NCI-H226 (cell line): ENCODE results near the gene VSIG10L.
A peak's percentile ranks its signal among the peaks of the same experiment; 100 is the strongest.

ENCODE experiments used
- DNase-seq: peaks from one replicate; pipeline ENCODE4 v3.0.0-alpha.2; 2015

Gene VSIG10L

DNA sequence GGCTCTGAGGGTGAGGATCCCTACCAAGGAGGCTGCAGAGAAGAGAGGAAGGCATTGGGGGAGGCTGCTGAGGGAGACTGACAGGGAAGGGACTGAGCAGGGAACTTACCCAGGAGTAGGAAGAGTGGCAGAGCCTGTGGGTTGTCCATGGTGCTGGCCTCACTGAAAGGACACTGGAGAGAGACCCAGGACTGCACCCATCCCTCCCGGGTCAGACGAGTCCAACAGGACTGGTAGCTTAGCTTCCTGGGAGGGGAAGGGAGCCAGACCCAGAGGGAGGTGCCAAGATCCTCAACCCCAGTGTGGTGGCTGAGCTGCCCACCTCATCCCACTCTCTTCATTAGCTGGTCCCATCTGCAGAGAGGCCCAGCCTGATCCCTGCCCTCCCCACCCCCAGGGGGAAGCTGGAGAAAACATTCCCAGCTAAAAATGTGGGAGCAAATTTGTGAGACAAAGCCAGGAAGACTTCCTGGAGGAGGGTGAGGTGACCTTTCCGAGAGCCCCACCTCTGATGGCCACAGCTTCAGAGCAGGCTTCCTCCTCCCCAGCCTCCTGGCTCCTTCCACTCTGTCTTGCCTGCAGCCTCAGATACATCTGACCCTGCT is at the start of gene VSIG10L:
TSS of gene VSIG10L (minus strand) at position 164 of the 605 bp plus-strand sequence. CDS start at position 149, 15 bp downstream.
- no peak for DNase-seq

DNA sequence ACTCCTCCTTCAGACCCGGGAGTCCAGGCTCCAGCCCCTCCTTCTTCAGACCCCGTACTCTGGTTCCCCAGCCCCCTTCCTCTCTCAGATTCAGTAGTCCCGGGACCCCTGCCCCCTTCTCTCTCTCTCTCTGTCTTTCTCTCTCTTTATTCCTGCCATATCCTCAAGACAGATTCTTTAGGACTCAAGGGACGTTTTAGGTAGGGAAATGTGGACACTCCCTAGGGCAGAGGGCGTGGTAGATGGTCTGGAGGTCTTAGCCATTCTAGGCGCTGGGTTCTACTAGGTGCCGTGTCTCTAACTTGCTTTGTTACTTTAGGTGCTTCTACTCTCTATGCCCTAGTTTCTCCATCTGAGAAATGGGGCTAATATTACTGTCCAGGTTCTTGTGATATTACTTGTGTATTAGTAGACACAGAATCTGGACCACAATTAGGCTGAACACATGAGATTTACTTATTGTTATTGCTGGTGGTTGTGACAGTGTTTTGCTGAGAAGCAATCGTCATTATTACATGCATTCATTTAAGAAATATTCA is 49.2 kb upstream of the VSIG10L start:
- DNase-seq, result no peak

DNA sequence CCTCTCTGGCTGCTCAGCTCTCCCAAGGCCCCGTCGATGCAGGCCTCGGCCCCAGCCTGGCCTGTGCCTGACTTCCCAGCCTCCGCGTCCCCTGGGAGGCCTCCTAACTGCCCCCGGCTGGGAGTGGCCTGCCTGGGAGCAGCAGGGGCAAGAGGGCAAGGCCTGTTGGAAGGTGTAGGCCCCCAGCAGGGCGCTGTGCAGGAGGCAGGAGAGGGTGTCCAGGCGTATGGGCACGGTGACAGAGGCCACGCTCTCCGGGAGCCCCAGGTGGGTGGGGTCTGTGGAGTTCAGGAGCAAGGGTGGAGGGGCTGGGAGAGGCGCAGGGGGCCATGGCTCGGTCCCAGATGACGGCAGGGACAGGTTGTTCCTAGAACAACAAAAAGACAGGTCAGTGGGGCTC is 47.2 kb upstream of the VSIG10L start:
- DNase-seq, result no peak

DNA sequence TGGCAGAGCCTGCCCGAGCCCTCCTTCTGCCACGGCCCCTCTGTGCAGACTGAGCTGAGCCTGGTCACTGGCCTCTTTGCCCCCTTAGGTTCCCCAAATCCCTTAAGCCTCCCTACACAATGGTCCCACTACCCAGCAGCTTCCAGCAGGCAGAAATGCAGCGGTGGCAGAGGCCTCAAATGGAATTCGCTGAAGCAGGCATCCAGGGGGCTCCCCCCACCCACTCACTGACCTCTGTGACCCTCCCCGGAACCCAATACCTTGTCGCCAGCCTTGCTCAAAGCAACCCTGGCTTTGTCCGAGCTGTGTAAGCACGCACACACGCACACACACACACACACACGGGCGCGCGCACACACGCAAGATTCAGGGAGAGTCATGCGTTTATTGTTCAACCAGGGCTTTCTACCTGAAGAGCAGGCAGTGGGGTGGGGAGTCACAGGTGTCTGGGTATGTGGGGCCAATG is 46.0 kb upstream of the VSIG10L start, which contains the start of gene LIM2:
TSS of gene LIM2 (minus strand) at position 51 of the 466 bp plus-strand sequence. CDS start 531 bp downstream, outside the sequence.
- DNase-seq, result no peak

DNA sequence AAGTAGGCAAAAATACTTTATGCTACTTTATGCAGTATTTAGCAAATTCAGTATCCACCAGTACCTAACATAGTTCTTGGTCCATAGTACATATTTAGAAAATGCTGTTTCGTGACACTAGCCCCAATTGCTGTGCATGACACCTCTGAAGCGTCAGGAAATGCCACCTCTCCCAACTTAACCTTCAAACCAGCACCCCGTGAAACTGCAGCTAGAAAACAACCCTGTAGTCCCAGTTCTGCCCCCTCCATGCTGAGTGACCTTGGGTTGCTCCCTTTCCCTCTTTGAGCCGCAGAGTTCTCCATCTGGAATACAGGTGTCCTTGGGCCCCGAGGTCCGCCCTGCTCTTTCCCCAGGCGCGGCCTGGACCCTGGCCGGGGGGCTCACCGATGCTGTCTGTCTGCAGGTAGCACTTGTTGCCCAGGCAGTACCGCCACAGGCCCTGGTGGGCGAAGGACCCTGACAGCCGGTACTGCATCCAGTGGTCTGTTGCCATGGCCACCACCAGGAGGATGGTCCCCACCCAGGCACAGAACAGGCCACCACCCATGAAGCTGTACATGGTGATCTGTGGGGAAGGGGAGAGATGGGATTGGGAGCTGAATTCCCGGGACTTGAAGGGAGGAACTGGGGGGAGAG is 45.1 kb upstream of the VSIG10L start:
- DNase-seq, result no peak

DNA sequence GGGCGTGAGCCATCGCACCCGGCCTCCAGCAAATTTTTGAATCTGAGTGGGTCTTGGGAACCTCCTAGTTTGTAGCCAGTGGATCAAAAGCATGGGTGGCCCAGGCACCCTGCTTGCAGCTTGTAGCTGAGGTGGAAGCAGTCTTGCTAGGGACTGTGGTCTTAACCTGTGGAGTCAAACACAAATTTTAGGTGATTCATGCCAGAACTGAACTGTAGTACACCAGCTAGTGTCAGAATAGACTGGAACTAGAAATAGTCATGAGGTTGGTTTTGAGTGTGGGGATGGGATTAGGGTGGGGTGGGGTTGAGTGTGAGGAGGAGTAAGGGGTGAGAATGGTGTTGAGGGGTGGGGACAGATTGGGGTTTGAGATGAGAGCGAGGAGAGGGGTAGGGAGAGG is 40.1 kb upstream of the VSIG10L start:
- no peak for DNase-seq

DNA sequence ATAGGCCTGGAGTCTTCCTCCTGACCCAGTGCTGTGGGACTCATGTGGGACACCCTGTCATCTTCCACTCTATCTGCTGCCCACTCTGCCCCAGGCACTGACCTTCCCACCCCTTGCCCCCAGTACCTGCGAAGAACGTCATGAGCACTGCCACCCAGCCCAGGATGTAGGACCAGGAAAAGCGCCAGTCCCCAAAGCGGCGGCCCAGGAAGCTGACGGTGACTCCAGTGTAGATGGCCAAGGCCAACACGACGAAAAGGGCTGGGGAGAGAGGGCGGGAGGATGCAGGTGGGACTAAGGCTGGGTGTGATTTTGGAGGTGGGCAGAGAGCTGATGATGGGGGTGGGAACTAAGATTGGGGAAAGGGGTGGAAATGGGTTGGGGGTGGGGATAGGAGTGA is 38.4 kb upstream of the VSIG10L start:
- DNase-seq, result no peak

DNA sequence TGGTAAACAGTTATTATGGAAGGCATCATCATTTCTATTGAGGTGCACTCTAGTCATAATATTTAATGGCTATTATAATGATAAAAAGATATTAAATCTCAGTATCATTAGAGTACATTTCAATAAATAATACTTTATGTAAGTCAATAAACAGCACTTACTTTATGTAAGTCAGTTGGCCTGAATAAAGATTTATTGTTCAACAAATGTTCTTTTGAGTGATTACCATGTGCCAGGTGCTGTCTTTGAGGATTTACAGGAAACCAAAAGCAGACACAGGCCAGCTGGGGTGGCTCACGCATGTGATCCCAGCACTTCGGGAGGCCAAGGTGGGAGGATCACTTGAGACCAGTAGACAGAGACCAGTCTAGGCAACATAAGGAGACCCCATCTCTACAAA is 35.5 kb upstream of the VSIG10L start:
- DNase-seq, result no peak

DNA sequence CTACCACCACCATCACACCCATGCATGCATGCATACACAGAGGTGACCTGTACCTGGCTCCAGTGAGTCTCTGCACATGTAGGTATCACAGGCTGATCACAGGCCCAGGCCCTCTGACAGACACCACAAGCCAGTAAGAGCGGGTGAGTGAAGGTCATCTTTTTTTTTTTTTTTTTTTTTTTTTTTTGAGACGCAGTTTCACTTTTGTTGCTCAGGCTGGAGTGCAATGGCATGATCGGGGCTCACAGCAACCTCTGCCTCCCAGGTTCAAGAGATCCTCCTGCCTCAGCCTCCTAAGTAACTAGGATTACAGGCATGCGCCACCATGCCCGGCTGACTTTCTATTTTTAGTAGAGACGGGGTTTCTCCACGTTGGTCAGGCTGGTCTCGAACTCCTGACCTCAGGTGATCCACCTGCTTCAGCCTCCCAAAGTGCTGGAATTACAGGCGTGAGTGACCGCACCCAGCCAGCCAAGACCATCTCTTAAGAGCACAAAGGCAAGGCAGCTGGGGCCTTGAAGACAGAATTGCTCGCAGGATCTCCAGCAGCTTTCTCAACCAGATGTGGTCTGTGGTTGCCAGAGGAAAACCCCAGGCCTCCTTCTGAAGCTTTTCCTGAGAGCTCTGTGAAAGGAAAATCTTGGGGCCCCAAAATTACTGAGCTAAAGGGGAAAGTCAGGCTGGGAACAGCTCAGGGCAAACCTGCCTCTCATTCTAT is 33.7 kb upstream of the VSIG10L start:
- no peak for DNase-seq

DNA sequence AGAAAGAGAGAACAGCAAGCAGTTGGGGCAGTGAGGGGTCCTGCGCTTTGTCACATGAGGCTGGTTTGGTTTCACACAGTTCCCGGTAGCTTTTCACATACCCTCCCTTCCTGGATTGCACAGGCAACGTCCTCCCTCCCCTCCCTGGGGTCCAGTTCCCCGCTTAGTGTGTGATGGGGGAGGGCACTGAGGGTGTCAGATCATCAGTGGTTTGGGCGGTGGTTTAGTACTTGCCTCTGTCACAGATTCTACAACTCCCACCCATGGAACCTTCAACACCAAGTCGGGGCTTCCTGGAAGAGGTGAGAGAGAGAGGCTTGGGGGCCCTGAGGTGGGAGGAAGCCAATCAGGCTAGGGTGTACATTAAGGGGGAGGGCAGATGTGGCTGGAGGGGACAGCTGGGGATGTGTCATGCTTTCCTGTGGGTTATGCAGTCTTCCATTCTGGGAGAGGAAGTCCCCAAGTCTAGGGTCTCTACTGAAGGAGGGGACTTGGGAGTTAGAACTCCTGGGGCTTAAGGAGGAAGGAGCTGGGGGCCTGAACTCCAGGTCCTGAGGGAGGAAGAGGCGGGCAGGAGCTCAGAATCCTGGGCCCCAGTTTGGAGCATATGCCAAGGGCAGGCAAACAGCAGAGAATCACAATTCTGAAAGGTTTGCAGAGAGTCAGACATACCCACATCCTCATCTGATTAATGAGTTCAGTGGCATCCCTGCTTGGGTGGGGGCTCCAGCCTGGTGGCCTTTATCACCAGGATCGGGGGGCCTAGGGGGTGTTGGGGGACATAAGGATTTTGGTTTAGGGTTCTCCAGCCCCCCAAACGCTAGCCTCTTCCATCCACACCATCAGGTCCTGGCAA is 30.9 kb upstream of the VSIG10L start, which contains the start of gene NKG7:
TSS of gene NKG7 (minus strand) at position 6 of the 856 bp plus-strand sequence. CDS start 119 bp downstream, outside the sequence.
- DNase-seq, result no peak

DNA sequence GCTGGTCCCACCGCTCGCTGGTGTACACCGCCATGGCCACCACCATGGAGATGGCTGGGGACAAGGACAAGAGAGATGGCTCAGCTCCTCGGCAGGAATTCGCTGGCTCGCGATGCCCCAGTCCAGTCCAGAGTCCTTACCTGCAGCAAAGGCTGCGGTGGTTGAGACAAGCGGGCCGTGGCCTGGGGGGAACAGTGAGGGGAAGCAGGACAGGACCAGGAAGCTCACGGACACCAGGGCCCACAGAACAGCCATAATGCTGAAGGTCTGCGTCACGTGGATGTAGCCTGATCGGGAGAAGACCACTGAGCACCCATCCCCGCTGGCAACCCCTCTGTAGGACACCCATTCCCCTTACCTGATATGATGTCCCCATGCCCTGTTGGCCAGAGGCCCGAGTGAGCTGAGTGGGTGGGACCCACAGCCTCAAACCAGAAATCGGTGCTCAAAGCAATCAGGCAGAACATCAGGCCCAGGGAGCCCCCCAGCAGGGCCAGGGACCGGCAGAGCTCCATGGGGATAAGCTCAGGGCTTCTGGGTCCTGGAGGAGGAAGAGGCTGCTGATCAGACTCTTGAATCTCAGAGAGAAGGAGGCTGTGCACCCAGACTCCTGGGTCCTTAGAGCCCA is 30.2 kb upstream of the VSIG10L start:
- no peak for DNase-seq

DNA sequence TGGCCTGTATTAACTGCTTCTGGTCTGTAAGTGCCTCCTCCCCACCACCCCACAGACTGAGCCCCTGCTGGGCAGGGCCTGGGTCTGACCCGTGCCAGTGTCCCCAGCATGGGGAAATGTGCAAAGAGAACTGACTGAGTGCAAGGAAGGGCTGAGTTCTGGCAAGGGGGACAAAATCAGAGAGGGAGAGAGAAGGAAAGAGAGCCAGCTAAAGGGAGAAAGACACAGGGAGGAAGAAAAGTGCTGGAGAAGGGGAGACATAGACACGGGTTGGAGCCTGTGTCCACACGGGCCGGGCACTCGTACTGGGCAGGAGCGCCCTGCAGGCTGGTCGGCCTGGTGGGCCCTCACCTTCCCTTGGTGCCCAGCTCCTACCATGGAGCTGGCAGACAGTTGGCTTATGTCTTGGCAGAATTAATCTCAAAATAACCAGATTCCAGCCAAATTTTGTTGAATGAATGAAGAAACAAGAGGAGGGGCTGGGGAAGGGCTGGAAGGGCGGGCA is 29.3 kb upstream of the VSIG10L start:
- DNase-seq, result no peak

DNA sequence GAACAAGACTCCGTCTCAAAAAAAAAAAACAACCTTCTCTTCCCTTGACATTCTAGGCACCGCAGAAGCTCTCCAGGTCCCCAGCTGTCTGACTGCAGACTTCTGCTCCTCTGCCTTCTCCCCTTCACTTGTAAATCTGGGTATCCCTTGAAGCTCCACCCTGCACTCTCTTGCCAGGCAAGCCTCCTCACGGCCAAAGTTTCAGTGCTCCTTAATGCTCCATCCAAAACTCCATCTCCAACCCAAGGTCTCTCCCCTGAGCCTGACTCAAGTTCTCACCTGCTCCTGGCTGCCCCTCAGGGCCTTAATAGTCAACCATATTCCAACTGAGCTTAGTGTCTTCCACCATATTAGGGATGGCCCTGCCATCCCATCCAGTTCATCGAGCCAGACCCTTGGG is 28.3 kb upstream of the VSIG10L start:
- DNase-seq, result no peak

DNA sequence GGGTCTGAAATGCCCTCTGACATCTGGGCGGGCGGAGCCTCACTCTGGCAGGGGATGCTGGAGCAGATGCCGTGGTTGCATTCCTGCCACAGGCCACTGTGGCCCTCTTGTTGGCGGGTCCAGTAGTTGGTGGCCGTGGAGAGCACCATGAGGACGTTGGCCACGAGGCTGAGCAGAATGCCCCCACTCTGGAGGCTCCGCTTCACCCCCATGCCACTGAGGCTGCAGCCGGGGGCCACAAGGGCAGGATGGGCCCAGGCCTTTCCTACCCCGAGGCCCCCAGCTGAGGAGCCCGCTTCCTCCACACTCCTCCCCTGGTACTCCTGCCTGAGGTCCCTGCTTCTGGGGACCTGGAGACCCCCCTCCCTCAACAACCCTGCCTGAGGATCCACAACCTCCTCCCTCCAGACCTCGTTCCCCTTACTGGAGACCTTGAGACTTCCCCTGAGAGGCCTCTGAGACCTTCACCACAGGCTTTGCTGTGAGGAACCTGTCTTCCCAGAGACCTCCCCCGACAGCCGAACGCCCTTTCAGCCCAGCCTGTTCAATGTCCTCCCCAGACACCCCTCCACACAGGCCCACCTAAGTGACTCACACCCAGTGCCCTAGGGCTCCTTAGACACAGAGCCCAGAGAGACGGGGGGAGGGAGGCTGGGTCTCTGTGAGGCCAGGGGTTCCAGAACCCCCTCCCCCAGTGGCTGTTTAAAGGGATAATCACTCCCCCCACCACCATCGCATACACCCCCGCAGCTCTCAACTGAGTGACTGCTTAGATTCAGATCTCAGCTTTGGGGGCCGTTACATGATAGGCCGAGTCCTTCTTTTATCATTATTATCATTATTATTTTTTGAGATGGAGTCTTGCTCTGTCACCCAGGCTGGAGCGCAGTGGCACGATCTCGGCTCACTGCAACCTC is 26.7 kb upstream of the VSIG10L start, which contains the start of gene CLDND2:
TSS of gene CLDND2 (minus strand) at position 638 of the 917 bp plus-strand sequence. CDS start at position 212, 426 bp downstream.
- no peak for DNase-seq

DNA sequence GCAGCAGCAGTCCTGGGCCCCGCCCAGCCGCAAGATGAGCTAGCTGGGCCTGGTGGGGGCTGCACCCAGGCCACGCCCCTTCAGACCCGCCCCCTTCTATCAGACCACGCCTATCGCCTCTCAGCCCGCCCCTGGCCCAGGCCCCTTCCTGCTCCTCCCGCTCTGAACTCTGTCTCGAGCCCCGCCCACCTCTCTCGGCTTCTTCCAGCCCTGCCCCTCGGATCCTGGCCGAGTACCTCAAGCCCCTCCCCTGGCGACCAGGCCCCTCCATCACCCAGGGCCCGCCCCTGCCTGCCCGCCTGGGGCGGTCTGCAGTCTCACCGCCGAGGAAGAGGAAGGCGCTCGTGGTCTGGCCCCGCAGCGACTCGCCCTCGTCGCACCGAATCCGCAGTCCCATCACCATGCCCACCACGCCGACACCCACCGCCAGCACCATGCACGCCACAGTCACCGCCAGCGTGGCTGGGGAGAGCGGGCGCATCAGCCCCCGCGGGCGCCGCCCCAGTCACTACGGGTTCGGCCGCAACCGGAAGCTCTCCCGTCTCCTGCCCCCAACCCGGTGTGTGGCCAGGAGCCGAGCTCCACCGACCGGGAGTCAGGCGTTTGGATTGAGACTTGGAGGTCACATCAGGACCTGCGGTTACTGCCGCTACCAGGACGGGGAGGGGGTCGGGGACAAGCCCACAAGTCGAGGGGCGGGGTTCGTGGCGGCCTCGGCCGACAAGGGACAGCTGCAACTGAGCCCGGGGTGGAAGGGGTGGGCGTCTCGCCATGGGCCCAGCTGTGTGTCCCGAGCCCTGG is 25.8 kb upstream of the VSIG10L start:
- peak; percentile 97 for DNase-seq

DNA sequence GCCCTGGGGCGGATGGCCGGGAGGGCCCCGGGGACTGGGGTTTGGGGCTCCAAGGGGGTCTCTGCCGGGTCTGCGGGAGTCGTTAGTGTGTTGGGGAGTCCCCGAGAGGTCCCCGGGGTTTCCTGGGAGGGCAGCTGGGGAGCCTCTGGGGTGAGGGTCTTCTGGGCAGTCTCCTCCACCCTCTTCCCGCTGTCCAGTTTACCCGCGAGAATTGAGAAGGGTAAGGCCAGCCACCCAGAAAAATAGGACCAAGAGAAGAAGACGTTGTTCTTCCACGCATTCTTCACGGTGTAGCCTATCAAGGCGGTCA is 25.3 kb upstream of the VSIG10L start:
- no peak for DNase-seq

DNA sequence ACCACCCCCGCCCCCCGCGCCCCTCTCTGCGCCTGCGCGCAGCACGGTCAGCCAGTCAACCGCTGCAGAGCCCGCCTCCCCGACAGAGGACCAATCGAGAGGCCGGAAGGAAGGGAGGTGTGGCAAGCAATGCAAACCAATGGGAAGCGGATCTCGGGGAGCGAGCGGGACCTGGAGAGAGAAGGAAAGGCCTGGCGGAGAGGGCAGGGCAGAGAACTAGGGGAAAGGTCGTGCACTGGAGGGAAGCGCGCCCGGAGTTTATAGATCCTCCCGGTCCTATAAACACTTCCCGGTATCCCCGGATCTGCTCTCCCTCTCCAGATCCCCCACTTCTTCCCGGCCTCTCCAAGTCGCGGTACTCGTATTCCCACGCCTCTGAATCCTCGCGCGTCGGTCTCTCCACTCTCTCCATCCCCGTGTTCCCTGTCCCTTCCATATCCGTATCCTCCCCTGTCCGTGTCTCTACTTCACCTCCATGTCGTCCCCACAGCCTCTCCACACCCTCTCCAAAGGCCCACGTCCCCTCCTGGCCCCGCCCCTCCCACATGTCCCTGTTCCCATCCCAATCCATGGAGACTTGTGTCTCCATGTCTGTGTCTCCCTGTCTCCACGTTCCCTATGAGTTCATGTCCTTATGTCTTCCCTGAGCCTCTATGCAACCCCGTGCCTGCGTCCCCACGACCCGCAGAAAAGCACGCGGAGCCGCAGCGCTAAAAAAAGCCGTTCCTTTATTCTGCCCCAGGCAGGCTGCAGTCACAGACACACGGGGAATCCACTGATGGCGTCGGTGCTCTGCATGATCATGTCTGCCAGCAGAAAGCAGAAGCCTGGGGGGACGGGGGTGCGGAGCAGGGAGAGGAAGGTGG is 24.7 kb upstream of the VSIG10L start:
- peak; percentile 99 for DNase-seq

DNA sequence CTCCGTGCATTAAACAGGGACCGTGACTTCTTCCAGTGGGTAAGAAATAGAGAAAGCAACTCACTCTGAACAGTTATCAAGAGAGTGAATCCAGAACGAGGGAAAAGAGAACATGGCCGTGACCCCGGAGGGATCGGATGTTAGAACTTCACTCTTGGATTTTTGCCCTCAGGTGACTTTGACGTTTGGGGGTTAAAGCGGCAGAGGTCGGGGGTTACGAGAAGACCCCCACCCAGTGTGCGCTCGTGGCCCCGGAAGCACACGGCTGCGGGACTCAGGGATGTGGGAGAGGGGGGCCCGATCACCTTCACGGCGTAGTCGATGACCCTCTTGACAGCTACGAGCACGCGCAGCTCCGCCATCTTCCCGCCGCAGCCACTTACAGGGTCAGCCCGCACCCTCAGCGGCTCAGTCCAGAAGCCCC is 24.0 kb upstream of the VSIG10L start, which contains the start of gene ETFB:
TSS of gene ETFB (minus strand) at position 424 of the 424 bp plus-strand sequence. CDS start at position 362, 62 bp downstream.
- no peak for DNase-seq
